ENCODE results near the gene VSIG4.

DNA sequence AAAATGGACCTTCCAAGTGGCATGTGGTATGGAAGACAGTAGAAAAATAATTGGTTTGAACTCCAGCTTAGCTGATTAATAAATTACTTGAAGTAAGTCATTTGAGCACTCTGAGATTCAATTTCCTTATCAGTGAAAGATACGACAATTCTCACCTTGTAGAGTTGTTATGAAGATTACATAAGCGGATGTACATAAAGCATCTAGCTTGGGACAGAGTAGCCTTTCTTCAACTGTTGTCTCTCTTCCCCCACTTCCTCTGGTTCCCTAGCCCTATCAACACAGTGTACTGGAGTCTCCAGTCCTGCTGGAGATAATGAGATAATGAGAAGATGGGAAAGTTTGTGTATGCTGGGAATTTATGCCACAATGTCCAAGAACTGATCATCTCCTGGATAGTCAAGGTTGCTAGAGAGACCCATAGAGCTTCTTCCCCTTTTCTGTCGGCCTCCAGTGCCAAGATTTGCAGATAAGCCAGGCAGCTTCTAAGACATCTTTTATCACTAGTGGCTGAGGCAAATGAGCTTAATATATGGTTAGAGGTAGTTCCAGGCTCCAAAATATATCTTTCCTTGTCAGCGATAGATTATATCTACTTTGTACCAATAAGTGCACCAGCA, 33.9 kb downstream of the VSIG4 start:
- TF ChIP-seq, protein P1, sequence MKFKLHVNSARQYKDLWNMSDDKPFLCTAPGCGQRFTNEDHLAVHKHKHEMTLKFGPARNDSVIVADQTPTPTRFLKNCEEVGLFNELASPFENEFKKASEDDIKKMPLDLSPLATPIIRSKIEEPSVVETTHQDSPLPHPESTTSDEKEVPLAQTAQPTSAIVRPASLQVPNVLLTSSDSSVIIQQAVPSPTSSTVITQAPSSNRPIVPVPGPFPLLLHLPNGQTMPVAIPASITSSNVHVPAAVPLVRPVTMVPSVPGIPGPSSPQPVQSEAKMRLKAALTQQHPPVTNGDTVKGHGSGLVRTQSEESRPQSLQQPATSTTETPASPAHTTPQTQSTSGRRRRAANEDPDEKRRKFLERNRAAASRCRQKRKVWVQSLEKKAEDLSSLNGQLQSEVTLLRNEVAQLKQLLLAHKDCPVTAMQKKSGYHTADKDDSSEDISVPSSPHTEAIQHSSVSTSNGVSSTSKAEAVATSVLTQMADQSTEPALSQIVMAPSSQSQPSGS (tag by site-specific recombination; IDR thresholded peaks at IDR 0.05; ENCODE audit: low read depth), result no peak
- no peak for TF ChIP-seq ZBTB1 (tag by site-specific recombination; IDR thresholded peaks at IDR 0.05)
- TF ChIP-seq, protein P2, sequence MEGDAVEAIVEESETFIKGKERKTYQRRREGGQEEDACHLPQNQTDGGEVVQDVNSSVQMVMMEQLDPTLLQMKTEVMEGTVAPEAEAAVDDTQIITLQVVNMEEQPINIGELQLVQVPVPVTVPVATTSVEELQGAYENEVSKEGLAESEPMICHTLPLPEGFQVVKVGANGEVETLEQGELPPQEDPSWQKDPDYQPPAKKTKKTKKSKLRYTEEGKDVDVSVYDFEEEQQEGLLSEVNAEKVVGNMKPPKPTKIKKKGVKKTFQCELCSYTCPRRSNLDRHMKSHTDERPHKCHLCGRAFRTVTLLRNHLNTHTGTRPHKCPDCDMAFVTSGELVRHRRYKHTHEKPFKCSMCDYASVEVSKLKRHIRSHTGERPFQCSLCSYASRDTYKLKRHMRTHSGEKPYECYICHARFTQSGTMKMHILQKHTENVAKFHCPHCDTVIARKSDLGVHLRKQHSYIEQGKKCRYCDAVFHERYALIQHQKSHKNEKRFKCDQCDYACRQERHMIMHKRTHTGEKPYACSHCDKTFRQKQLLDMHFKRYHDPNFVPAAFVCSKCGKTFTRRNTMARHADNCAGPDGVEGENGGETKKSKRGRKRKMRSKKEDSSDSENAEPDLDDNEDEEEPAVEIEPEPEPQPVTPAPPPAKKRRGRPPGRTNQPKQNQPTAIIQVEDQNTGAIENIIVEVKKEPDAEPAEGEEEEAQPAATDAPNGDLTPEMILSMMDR (tag by site-specific recombination; IDR thresholded peaks at IDR 0.05), result no peak
- TF ChIP-seq PRDM1 (tag by site-specific recombination; IDR thresholded peaks at IDR 0.05), result no peak
- TF ChIP-seq ZNF529 (tag by site-specific recombination; IDR thresholded peaks at IDR 0.05; ENCODE audit: insufficient replicate concordance), result no peak
